Measurements from ENCODE around the gene FANCM. TPM values are rescaled to one million over a fixed set of nuclear protein-coding genes. Genes with fewer than 3 reads are reported as not detected.

FANCM gene
- total and polyA plus RNA-seq, 2 donors (not counting 3 experiments of a cell fraction or from before 2014, with no cell fraction given) = 2.2 to 13.7 TPM

DNA sequence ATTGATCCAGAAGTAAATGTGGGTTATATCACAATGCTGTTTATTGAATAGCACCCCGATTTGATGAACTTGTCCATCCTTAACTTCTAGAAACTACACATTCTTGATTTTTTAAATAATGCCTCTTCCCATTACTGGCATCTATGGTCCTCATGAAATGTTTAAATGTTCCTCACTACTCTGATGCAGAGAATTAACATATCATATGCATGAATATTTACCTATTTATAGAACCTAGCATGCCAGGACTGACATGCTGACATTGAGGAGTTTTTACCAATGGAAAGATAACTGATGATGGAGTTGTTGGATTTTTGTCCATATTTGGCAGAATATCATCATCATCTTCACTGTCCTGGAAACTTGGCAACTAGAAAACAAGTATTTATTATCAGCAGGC is 74.4 kb downstream of the FANCM start:
- no peaks in the 10 kb centered on the region for H3K27me3 ChIP-seq (ENCODE audit: control insufficient read depth in 2 of 2, insufficient read depth in 2 of 2, low read length in 2 of 2)
- no peak for FAIRE-seq
- no peak overlapping the region for H3K27ac ChIP-seq (ENCODE audit: insufficient read depth, low read depth, low read length)
- H3K4me1 ChIP-seq (ENCODE audit: control insufficient read depth, extremely low read depth, insufficient read depth, low read length) = no peaks in the 10 kb centered on the region
- CTCF ChIA-PET = no interaction called here
- POLR2A ChIA-PET = no interaction called here
- no peaks in the 10 kb centered on the region for H3K9me3 ChIP-seq (replicated peaks; ENCODE audit: control insufficient read depth, insufficient read depth, low read length)
- H4K20me1 ChIP-seq (replicated peaks; ENCODE audit: control insufficient read depth, extremely low read depth, insufficient read depth, low read length) = no peaks in the 10 kb centered on the region
- H3K79me2 ChIP-seq (ENCODE audit: control insufficient read depth, insufficient read depth, low read length) = no peaks in the 10 kb centered on the region
- no peak overlapping the region for H3K4me2 ChIP-seq (ENCODE audit: insufficient read depth, low read length)
- H2AFZ ChIP-seq (ENCODE audit: low read depth, low read length) = no peak overlapping the region
- H3K9me1 ChIP-seq (replicated peaks; ENCODE audit: control insufficient read depth, extremely low read depth, insufficient read depth, low read length) = no peaks in the 10 kb centered on the region
- H3K4me3 ChIP-seq (replicated peaks in 1 of 3; ENCODE audit: insufficient read depth in 1 of 3, low read depth in 1 of 3, low read length in 3 of 3) = no peak overlapping the region
- BruUV-seq (replicated peaks) = no TSS peak
- intact Hi-C loops (cut with micrococcal nuclease) = no loop called here
- peaks cover 9 to 10% of the 10 kb centered on the region in 2 experiments for H3K36me3 ChIP-seq (ENCODE audit: control insufficient read depth in 2 of 2, extremely low read depth in 1 of 2, insufficient read depth in 2 of 2, low read length in 2 of 2)
- TF ChIP-seq CTCF (IDR thresholded peaks at IDR 0.05; ENCODE audit: extremely low read depth in 1 of 2, insufficient read depth in 1 of 2, low read depth in 1 of 2, low read length in 2 of 2) = no peak
- TF ChIP-seq FOS (IDR thresholded peaks at IDR 0.05; ENCODE audit: borderline replicate concordance, insufficient read depth, low read length) = no peak
- TF ChIP-seq, protein P1, sequence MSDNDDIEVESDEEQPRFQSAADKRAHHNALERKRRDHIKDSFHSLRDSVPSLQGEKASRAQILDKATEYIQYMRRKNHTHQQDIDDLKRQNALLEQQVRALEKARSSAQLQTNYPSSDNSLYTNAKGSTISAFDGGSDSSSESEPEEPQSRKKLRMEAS (IDR thresholded peaks at IDR 0.05; ENCODE audit: insufficient read depth, insufficient read length) = no peak
- TF ChIP-seq POLR2A (IDR thresholded peaks at IDR 0.05; ENCODE audit: low read depth, low read length) = no peak
- TF ChIP-seq POLR2AphosphoS5 (IDR thresholded peaks at IDR 0.05; ENCODE audit: insufficient read depth, low read depth, low read length) = no peak
- TF ChIP-seq GATA2 (IDR thresholded peaks at IDR 0.05; ENCODE audit: insufficient read depth, insufficient read length, low read depth, low read length) = no peak
- TF ChIP-seq JUN (IDR thresholded peaks at IDR 0.05; ENCODE audit: borderline replicate concordance, insufficient read depth, insufficient read length, low read depth) = no peak
- no peak for TF ChIP-seq MYC (IDR thresholded peaks at IDR 0.05; ENCODE audit: low read depth, low read length)
- TF ChIP-seq EZH2 (IDR thresholded peaks at IDR 0.05; ENCODE audit: borderline replicate concordance, low read depth, low read length, severe bottlenecking) = no peak
- DNase-seq (ENCODE audit: low read depth, low spot score) = no peak
- dilution Hi-C loops (cut with MboI; ENCODE audit: extremely low pct_ligation_motif_present, low sequenced_read_pairs) = no loop called here
- no peak overlapping the region for H3K9ac ChIP-seq (replicated peaks; ENCODE audit: extremely low read depth, insufficient read depth, low read length)
